Measurements from ENCODE around the gene STOX1. TPM values are rescaled to one million over a fixed set of nuclear protein-coding genes. Genes with fewer than 3 reads are reported as not detected.

STOX1 gene
- total and polyA plus RNA-seq, 2 of the 13 experiments (the other 11 are each of a cell fraction or from before 2014, with no cell fraction given) = 2.5 to 6.0 TPM

DNA sequence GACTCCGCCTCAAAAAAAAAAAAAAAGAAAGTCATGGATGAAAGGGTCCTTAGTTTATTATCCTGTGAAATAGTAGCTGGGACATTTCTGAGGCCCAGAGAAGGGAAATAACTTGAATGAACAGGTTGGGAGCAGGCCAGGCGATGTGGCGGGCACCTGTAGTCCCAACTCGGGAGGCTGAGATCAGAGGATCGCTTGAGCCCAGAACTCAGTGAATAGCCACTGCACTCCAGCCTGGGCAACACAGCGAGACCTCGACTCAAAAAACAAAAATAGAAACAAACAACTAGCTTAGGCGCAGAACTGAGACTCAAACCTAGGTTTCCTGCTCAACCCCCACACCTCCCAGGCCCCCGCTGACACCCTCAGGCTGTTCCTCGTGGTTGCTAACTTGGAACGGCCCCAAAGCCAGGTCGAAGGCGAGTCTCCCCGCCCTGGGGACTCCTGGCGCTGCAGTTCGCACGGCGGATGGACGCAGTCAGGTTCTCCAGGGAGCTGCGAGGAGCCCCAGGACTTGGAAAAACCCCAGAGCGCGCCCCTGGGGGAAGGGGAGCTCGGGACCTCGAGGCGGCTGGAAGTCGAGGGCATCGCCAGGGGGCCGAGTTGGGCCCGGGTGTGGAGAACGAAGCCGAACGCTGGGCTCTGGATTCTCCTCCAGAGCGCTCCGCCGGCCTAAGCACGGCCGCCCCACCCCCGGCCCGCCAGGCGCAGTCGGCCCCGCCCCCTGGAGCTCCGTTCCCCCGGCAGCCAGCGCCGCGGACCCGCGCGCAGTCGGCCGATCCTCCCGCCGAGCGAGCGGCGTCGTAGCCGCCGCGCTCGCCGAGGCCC, at the start of gene STOX1 (continued):
- no peak for TF ChIP-seq HNRNPL (IDR thresholded peaks at IDR 0.05; ENCODE audit: low read depth, low read length)
- TF ChIP-seq ZNF484 (CRISPR knock-in tag; IDR thresholded peaks at IDR 0.05; ENCODE audit: borderline replicate concordance, low read depth) = no peak
- no peak for TF ChIP-seq NFIB (CRISPR knock-in tag; IDR thresholded peaks at IDR 0.05; ENCODE audit: borderline replicate concordance)
- TF ChIP-seq, protein P1, sequence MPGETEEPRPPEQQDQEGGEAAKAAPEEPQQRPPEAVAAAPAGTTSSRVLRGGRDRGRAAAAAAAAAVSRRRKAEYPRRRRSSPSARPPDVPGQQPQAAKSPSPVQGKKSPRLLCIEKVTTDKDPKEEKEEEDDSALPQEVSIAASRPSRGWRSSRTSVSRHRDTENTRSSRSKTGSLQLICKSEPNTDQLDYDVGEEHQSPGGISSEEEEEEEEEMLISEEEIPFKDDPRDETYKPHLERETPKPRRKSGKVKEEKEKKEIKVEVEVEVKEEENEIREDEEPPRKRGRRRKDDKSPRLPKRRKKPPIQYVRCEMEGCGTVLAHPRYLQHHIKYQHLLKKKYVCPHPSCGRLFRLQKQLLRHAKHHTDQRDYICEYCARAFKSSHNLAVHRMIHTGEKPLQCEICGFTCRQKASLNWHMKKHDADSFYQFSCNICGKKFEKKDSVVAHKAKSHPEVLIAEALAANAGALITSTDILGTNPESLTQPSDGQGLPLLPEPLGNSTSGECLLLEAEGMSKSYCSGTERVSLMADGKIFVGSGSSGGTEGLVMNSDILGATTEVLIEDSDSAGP (CRISPR knock-in tag; IDR thresholded peaks at IDR 0.05; ENCODE audit: borderline replicate concordance) = peak; percentile 68; the same call in 1 of the 2 replicates
- peak; percentile 27; the same call in 1 of the 2 replicates for TF ChIP-seq ZNF615 (CRISPR knock-in tag; IDR thresholded peaks at IDR 0.05; ENCODE audit: borderline replicate concordance)
- TF ChIP-seq, protein P2, sequence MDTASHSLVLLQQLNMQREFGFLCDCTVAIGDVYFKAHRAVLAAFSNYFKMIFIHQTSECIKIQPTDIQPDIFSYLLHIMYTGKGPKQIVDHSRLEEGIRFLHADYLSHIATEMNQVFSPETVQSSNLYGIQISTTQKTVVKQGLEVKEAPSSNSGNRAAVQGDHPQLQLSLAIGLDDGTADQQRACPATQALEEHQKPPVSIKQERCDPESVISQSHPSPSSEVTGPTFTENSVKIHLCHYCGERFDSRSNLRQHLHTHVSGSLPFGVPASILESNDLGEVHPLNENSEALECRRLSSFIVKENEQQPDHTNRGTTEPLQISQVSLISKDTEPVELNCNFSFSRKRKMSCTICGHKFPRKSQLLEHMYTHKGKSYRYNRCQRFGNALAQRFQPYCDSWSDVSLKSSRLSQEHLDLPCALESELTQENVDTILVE (CRISPR knock-in tag; IDR thresholded peaks at IDR 0.05) = no peak
- TF ChIP-seq, protein P3, sequence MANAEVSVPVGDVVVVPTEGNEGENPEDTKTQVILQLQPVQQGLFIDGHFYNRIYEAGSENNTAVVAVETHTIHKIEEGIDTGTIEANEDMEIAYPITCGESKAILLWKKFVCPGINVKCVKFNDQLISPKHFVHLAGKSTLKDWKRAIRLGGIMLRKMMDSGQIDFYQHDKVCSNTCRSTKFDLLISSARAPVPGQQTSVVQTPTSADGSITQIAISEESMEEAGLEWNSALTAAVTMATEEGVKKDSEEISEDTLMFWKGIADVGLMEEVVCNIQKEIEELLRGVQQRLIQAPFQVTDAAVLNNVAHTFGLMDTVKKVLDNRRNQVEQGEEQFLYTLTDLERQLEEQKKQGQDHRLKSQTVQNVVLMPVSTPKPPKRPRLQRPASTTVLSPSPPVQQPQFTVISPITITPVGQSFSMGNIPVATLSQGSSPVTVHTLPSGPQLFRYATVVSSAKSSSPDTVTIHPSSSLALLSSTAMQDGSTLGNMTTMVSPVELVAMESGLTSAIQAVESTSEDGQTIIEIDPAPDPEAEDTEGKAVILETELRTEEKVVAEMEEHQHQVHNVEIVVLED (CRISPR knock-in tag; IDR thresholded peaks at IDR 0.05; ENCODE audit: borderline replicate concordance) = peak; percentile 44; the same call in 1 of the 2 replicates
- TF ChIP-seq PLRG1 (conservative IDR thresholded peaks at IDR 0.05) = no peak
- peak; percentile 26 for TF ChIP-seq AGO1 (IDR thresholded peaks at IDR 0.05; ENCODE audit: low read depth, low read length, poor library complexity, severe bottlenecking)
- TF ChIP-seq, protein P4, sequence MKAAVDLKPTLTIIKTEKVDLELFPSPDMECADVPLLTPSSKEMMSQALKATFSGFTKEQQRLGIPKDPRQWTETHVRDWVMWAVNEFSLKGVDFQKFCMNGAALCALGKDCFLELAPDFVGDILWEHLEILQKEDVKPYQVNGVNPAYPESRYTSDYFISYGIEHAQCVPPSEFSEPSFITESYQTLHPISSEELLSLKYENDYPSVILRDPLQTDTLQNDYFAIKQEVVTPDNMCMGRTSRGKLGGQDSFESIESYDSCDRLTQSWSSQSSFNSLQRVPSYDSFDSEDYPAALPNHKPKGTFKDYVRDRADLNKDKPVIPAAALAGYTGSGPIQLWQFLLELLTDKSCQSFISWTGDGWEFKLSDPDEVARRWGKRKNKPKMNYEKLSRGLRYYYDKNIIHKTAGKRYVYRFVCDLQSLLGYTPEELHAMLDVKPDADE (CRISPR knock-in tag; IDR thresholded peaks at IDR 0.05) = no peak
- TF ChIP-seq ZNF235 (CRISPR knock-in tag; IDR thresholded peaks at IDR 0.05; ENCODE audit: borderline replicate concordance) = no peak
- TF ChIP-seq ZNF773 (CRISPR knock-in tag; IDR thresholded peaks at IDR 0.05; ENCODE audit: borderline replicate concordance) = no peak; the same call in 1 of the 2 replicates
- 0 out of 2 replicates have a peak, but pooled peaks have one; percentile 41 for TF ChIP-seq RCOR2 (CRISPR knock-in tag; IDR thresholded peaks at IDR 0.05)
- TF ChIP-seq ZNF260 (CRISPR knock-in tag; IDR thresholded peaks at IDR 0.05; ENCODE audit: borderline replicate concordance, low read depth) = no peak
- no peak for TF ChIP-seq FOSL2 (CRISPR knock-in tag; IDR thresholded peaks at IDR 0.05)
- TF ChIP-seq JDP2 (CRISPR knock-in tag; IDR thresholded peaks at IDR 0.05; ENCODE audit: borderline replicate concordance) = no peak
- TF ChIP-seq, protein P5, sequence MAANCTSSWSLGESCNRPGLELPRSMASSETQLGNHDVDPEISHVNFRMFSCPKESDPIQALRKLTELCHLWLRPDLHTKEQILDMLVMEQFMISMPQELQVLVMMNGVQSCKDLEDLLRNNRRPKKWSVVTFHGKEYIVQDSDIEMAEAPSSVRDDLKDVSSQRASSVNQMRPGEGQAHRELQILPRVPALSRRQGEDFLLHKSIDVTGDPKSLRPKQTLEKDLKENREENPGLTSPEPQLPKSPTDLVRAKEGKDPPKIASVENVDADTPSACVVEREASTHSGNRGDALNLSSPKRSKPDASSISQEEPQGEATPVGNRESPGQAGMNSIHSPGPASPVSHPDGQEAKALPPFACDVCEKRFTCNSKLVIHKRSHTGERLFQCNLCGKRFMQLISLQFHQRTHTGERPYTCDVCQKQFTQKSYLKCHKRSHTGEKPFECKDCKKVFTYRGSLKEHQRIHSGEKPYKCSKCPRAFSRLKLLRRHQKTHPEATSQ (CRISPR knock-in tag; IDR thresholded peaks at IDR 0.05; ENCODE audit: borderline replicate concordance) = no peak
- TF ChIP-seq, protein P6, sequence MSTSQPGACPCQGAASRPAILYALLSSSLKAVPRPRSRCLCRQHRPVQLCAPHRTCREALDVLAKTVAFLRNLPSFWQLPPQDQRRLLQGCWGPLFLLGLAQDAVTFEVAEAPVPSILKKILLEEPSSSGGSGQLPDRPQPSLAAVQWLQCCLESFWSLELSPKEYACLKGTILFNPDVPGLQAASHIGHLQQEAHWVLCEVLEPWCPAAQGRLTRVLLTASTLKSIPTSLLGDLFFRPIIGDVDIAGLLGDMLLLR (CRISPR knock-in tag; IDR thresholded peaks at IDR 0.05) = no peak
- TF ChIP-seq KLF11 (CRISPR knock-in tag; IDR thresholded peaks at IDR 0.05) = no peak
- no peak for TF ChIP-seq NFIC (IDR thresholded peaks at IDR 0.05; ENCODE audit: low read length)
- TF ChIP-seq EZH2 (conservative IDR thresholded peaks at IDR 0.05; ENCODE audit: low read depth, low read length) = no peak
